Measurements from ENCODE around the gene STRN3. TPM values are rescaled to one million over a fixed set of nuclear protein-coding genes. Genes with fewer than 3 reads are reported as not detected.

STRN3 gene
- total RNA-seq, 2 donors from 2014 or later: 20.3 to 35.7 TPM

- H3K27me3 Mint-ChIP-seq: peaks cover 26 to 34% of the 10 kb centered on the region in 2 donors
- no peak for DNase-seq (ENCODE audit: low spot score)
- no peak overlapping the region for H3K27ac Mint-ChIP-seq
- peaks cover 6% of the 10 kb centered on the region for H3K36me3 Mint-ChIP-seq
- H3K9me3 Mint-ChIP-seq: no peaks in the 10 kb centered on the region
- ATAC-seq: no peak
- H3K4me1 Mint-ChIP-seq (ENCODE audit: low read depth in 2 of 2): peaks cover 8 to 9% of the 10 kb centered on the region in 2 donors
- no peak overlapping the region for H3K4me3 Mint-ChIP-seq
These were observed 156.5 kb downstream of the STRN3 start for GRCh38 chr14:30869551-30870155.

- H3K9me3 Mint-ChIP-seq: no peaks in the 10 kb centered on the region
- ATAC-seq (no peak), DNase-seq (ENCODE audit: low spot score) (no peak)
- H3K27ac Mint-ChIP-seq: no peak overlapping the region
- peaks cover 4 to 7% of the 10 kb centered on the region in 2 donors for H3K4me1 Mint-ChIP-seq (ENCODE audit: low read depth in 2 of 2)
- H3K4me3 Mint-ChIP-seq: no peak overlapping the region
- peaks cover 29 to 41% of the 10 kb centered on the region in 2 donors for H3K27me3 Mint-ChIP-seq
- H3K36me3 Mint-ChIP-seq: peaks cover 6% of the 10 kb centered on the region
These were observed 157.4 kb downstream of the STRN3 start for GRCh38 chr14:30868736-30869135.

GRCh38 chr14:30864934-30865333, 161.2 kb downstream of the STRN3 start:
- no peaks in the 10 kb centered on the region for H3K9me3 Mint-ChIP-seq
- peaks cover 25 to 28% of the 10 kb centered on the region in 2 donors for H3K27me3 Mint-ChIP-seq
- no peaks in the 10 kb centered on the region for H3K36me3 Mint-ChIP-seq
- H3K4me1 Mint-ChIP-seq (ENCODE audit: low read depth in 2 of 2): no peaks in the 10 kb centered on the region
- no peak for DNase-seq (ENCODE audit: low spot score)
- H3K4me3 Mint-ChIP-seq: no peak overlapping the region
- H3K27ac Mint-ChIP-seq: no peak overlapping the region
- ATAC-seq: no peak

GRCh38 chr14:30861200-30861599, 165.0 kb downstream of the STRN3 start:
- Mint-ChIP-seq H3K4me3 (no peak overlapping the region), H3K9me3 (no peaks in the 10 kb centered on the region), H3K27me3 (peaks cover 24 to 25% of the 10 kb centered on the region in 2 donors), H3K36me3 (no peaks in the 10 kb centered on the region), H3K4me1 (ENCODE audit: low read depth in 2 of 2) (no peaks in the 10 kb centered on the region), H3K27ac (no peak overlapping the region)
- ATAC-seq (no peak), DNase-seq (ENCODE audit: low spot score) (no peak)

- Mint-ChIP-seq H3K27ac (no peak overlapping the region), H3K9me3 (no peaks in the 10 kb centered on the region), H3K4me3 (no peak overlapping the region), H3K4me1 (ENCODE audit: low read depth in 2 of 2) (peaks cover 0 to 6% of the 10 kb centered on the region in 2 donors), H3K27me3 (peaks cover 20 to 22% of the 10 kb centered on the region in 2 donors), H3K36me3 (no peaks in the 10 kb centered on the region)
- ATAC-seq: peak; percentile 27 to 67
- DNase-seq (ENCODE audit: low spot score): no peak
These were observed 170.7 kb downstream of the STRN3 start for GRCh38 chr14:30855345-30856037.

GRCh38 chr14:30854492-30854891, 171.7 kb downstream of the STRN3 start:
- H3K4me1 Mint-ChIP-seq (ENCODE audit: low read depth in 2 of 2): peaks cover 0 to 6% of the 10 kb centered on the region in 2 donors
- H3K36me3 Mint-ChIP-seq: no peaks in the 10 kb centered on the region
- H3K4me3 Mint-ChIP-seq: no peak overlapping the region
- ATAC-seq (no peak), DNase-seq (ENCODE audit: low spot score) (no peak)
- H3K9me3 Mint-ChIP-seq: no peaks in the 10 kb centered on the region
- no peak overlapping the region for H3K27ac Mint-ChIP-seq
- peaks cover 27 to 28% of the 10 kb centered on the region in 2 donors for H3K27me3 Mint-ChIP-seq

- no peaks in the 10 kb centered on the region for H3K9me3 Mint-ChIP-seq
These were observed 172.2 kb downstream of the STRN3 start for GRCh38 chr14:30853946-30854345.

GRCh38 chr14:30849983-30850382, 176.2 kb downstream of the STRN3 start:
- Mint-ChIP-seq H3K9me3 (no peaks in the 10 kb centered on the region), H3K4me3 (no peak overlapping the region)
- ATAC-seq: no peak

More at GRCh38 chr14:30853946-30854345, 172.2 kb downstream of the STRN3 start:
- no peak overlapping the region for H3K27ac Mint-ChIP-seq
- H3K4me1 Mint-ChIP-seq (ENCODE audit: low read depth in 2 of 2): peaks cover 0 to 6% of the 10 kb centered on the region in 2 donors
- ATAC-seq (no peak), DNase-seq (ENCODE audit: low spot score) (no peak)
- no peaks in the 10 kb centered on the region for H3K36me3 Mint-ChIP-seq
- H3K4me3 Mint-ChIP-seq: no peak overlapping the region
- peaks cover 31 to 33% of the 10 kb centered on the region in 2 donors for H3K27me3 Mint-ChIP-seq

GRCh38 chr14:30849354-30849753, 176.8 kb downstream of the STRN3 start:
- Mint-ChIP-seq H3K4me1 (ENCODE audit: low read depth in 2 of 2) (no peaks in the 10 kb centered on the region), H3K36me3 (no peaks in the 10 kb centered on the region), H3K9me3 (no peaks in the 10 kb centered on the region), H3K27ac (no peak overlapping the region), H3K4me3 (no peak overlapping the region), H3K27me3 (peaks cover 30 to 60% of the 10 kb centered on the region in 2 donors)
- no peak for ATAC-seq
- no peak for DNase-seq (ENCODE audit: low spot score)

More at GRCh38 chr14:30849983-30850382, 176.2 kb downstream of the STRN3 start:
- H3K27ac Mint-ChIP-seq: no peak overlapping the region
- no peak for DNase-seq (ENCODE audit: low spot score)
- peaks cover 0 to 1% of the 10 kb centered on the region in 2 donors for H3K4me1 Mint-ChIP-seq (ENCODE audit: low read depth in 2 of 2)
- no peaks in the 10 kb centered on the region for H3K36me3 Mint-ChIP-seq
- peaks cover 33 to 57% of the 10 kb centered on the region in 2 donors for H3K27me3 Mint-ChIP-seq

- Mint-ChIP-seq H3K4me3 (no peak overlapping the region), H3K4me1 (ENCODE audit: low read depth in 2 of 2) (no peaks in the 10 kb centered on the region), H3K27ac (no peak overlapping the region), H3K27me3 (peaks cover 31 to 62% of the 10 kb centered on the region in 2 donors), H3K9me3 (no peaks in the 10 kb centered on the region), H3K36me3 (no peaks in the 10 kb centered on the region)
- no peak for ATAC-seq
- DNase-seq (ENCODE audit: low spot score): no peak
These were observed 177.5 kb downstream of the STRN3 start for GRCh38 chr14:30848449-30849240.

Other genes with a start within 250 kb of the STRN3 start
- gene COCH, start 151.8 kb downstream of the STRN3 start, total RNA-seq: 1 to 10 TPM in 1 of 2 donors, under 1 TPM in 1; 0.14 to 1.3 TPM
- gene AP4S1, start 730 bp downstream of the STRN3 start, total RNA-seq: 10 to 100 TPM in 1 of 2 donors, 1 to 10 TPM in 1; 7.8 to 10.6 TPM
- 100 to 1,000 TPM in 1 of 2 donors, 10 to 100 TPM in 1; 99.1 to 135 TPM for gene HECTD1, start 181.4 kb upstream of the STRN3 start, total RNA-seq